GM21786 (cell line): ENCODE results near the gene PDLIM5.
"Not testable (repeated sequence)": the region's sequence is repeated elsewhere in the genome, so short reads cannot be mapped to it uniquely, and the experiment has no call there.

ENCODE experiments used
- ATAC-seq: cut with Tn5 transposase; IDR thresholded peaks from one replicate; pipeline ENCODE4 v1.9.1; 2021; ENCODE audit not compliant: unreplicated experiment

Gene PDLIM5

GRCh38 chr4:94459462-94460161 lies 7.9 kb downstream of the PDLIM5 start:
- ATAC-seq, result no peak

- no peak for ATAC-seq
Observed at GRCh38 chr4:94461506-94461905, 9.8 kb downstream of the PDLIM5 start.

- no peak for ATAC-seq
Observed at GRCh38 chr4:94462572-94462971, 10.8 kb downstream of the PDLIM5 start.

GRCh38 chr4:94463771-94464170 lies 12.0 kb downstream of the PDLIM5 start:
- ATAC-seq, result no peak

- ATAC-seq, result no peak
Observed at GRCh38 chr4:94466371-94466770, 14.6 kb downstream of the PDLIM5 start.

GRCh38 chr4:94466923-94467322 lies 15.2 kb downstream of the PDLIM5 start:
- ATAC-seq, result no peak

GRCh38 chr4:94468093-94468769 lies 16.5 kb downstream of the PDLIM5 start:
- no peak for ATAC-seq

- ATAC-seq, result no peak
Observed at GRCh38 chr4:94469221-94469784, 17.6 kb downstream of the PDLIM5 start.

- no peak for ATAC-seq
Observed at GRCh38 chr4:94470132-94470531, 18.4 kb downstream of the PDLIM5 start.

- not testable (repeated sequence) for ATAC-seq
Observed at GRCh38 chr4:94470782-94471181, 19.0 kb downstream of the PDLIM5 start.

GRCh38 chr4:94472056-94472826 lies 20.5 kb downstream of the PDLIM5 start:
- no peak for ATAC-seq

- no peak for ATAC-seq
Observed at GRCh38 chr4:94475050-94475449, 23.3 kb downstream of the PDLIM5 start.

GRCh38 chr4:94475794-94476193 lies 24.1 kb downstream of the PDLIM5 start:
- no peak for ATAC-seq

- no peak for ATAC-seq
Observed at GRCh38 chr4:94477227-94477626, 25.5 kb downstream of the PDLIM5 start.

GRCh38 chr4:94478805-94479204 lies 27.1 kb downstream of the PDLIM5 start:
- ATAC-seq, result not testable (repeated sequence)

- ATAC-seq, result no peak
Observed at GRCh38 chr4:94479358-94480141, 27.8 kb downstream of the PDLIM5 start.

- no peak for ATAC-seq
Observed at GRCh38 chr4:94480362-94480951, 28.7 kb downstream of the PDLIM5 start.

- ATAC-seq, result no peak
Observed at GRCh38 chr4:94483895-94484294, 32.2 kb downstream of the PDLIM5 start.

GRCh38 chr4:94484818-94485217 lies 33.1 kb downstream of the PDLIM5 start:
- no peak for ATAC-seq

- no peak for ATAC-seq
Observed at GRCh38 chr4:94486372-94486801, 34.6 kb downstream of the PDLIM5 start.
